ENCODE results near the gene ARHGEF40. TPM values are rescaled to one million over a fixed set of nuclear protein-coding genes. Genes with fewer than 3 reads are reported as not detected.

Gene ARHGEF40
- total RNA-seq, 1 donor from 2014 or later, result 6.8 TPM

GRCh38 chr14:21041676-21042433 is 28.2 kb upstream of the ARHGEF40 start, which contains the start of gene RNASE7:
TSS of gene RNASE7 (plus strand) at chr14:21042362. CDS start at chr14:21042993, 631 bp downstream.
- Histone ChIP-seq H3K4me3 (ENCODE audit: low read depth, low read length) (peak within 1 kb of the TSS; percentile 20), H3K36me3 (ENCODE audit: control insufficient read depth, insufficient read depth, low read length) (no peaks in the 10 kb centered on the region), H3K27me3 (ENCODE audit: control insufficient read depth, insufficient read depth, low read length) (no peaks in the 10 kb centered on the region)
- peak; percentile 89 for FAIRE-seq
- peak; percentile 99 for DNase-seq (ENCODE audit: low read depth)
- no peak for TF ChIP-seq CTCF (IDR thresholded peaks at IDR 0.05; ENCODE audit: insufficient read depth, low read length, severe bottlenecking)

- Histone ChIP-seq H3K36me3 (ENCODE audit: control insufficient read depth, insufficient read depth, low read length) (no peaks in the 10 kb centered on the region), H3K27me3 (ENCODE audit: control insufficient read depth, insufficient read depth, low read length) (no peaks in the 10 kb centered on the region), H3K4me3 (ENCODE audit: low read depth, low read length) (no peak overlapping the region)
- FAIRE-seq (no peak), DNase-seq (ENCODE audit: low read depth) (peak; percentile 27)
- no peak for TF ChIP-seq CTCF (IDR thresholded peaks at IDR 0.05; ENCODE audit: insufficient read depth, low read length, severe bottlenecking)
Observed at GRCh38 chr14:21042918-21043317, 27.2 kb upstream of the ARHGEF40 start.

- DNase-seq (ENCODE audit: low read depth) (no peak), FAIRE-seq (no peak)
- Histone ChIP-seq H3K27me3 (ENCODE audit: control insufficient read depth, insufficient read depth, low read length) (no peaks in the 10 kb centered on the region), H3K4me3 (ENCODE audit: low read depth, low read length) (no peak overlapping the region), H3K36me3 (ENCODE audit: control insufficient read depth, insufficient read depth, low read length) (no peaks in the 10 kb centered on the region)
- TF ChIP-seq CTCF (IDR thresholded peaks at IDR 0.05; ENCODE audit: insufficient read depth, low read length, severe bottlenecking), result no peak
Observed at GRCh38 chr14:21043387-21043973, 26.6 kb upstream of the ARHGEF40 start.

- H3K4me3 ChIP-seq (ENCODE audit: low read depth, low read length), result no peak overlapping the region
- FAIRE-seq, result no peak
- no peaks in the 10 kb centered on the region for H3K27me3 ChIP-seq (ENCODE audit: control insufficient read depth, insufficient read depth, low read length)
- no peaks in the 10 kb centered on the region for H3K36me3 ChIP-seq (ENCODE audit: control insufficient read depth, insufficient read depth, low read length)
- TF ChIP-seq CTCF (IDR thresholded peaks at IDR 0.05; ENCODE audit: insufficient read depth, low read length, severe bottlenecking), result no peak
- DNase-seq (ENCODE audit: low read depth), result no peak
Observed at GRCh38 chr14:21043974-21044618, 26.0 kb upstream of the ARHGEF40 start.

- no peak for FAIRE-seq
- no peak for TF ChIP-seq CTCF (IDR thresholded peaks at IDR 0.05; ENCODE audit: insufficient read depth, low read length, severe bottlenecking)
- Histone ChIP-seq H3K36me3 (ENCODE audit: control insufficient read depth, insufficient read depth, low read length) (no peaks in the 10 kb centered on the region), H3K4me3 (ENCODE audit: low read depth, low read length) (no peak overlapping the region), H3K27me3 (ENCODE audit: control insufficient read depth, insufficient read depth, low read length) (no peaks in the 10 kb centered on the region)
- DNase-seq (ENCODE audit: low read depth), result no peak
Observed at GRCh38 chr14:21047378-21047781, 22.7 kb upstream of the ARHGEF40 start.

All from bronchial epithelial cell (primary cell).